ENCODE measurements around the gene UBE2D2. TPM values are rescaled to one million over a fixed set of nuclear protein-coding genes. Genes with fewer than 3 reads are reported as not detected.
A peak's percentile ranks its signal among the peaks of the same experiment; 100 is the strongest.

UBE2D2 gene
- total and polyA plus RNA-seq, 2 of the 13 experiments (the other 11 are each of a cell fraction or from before 2014, with no cell fraction given), result 79.1 to 109 TPM

- no peak for TF ChIP-seq ZNF597 (CRISPR knock-in tag; IDR thresholded peaks at IDR 0.05)
Measured at GRCh38 chr5:139633295-139634027, 72.3 kb downstream of the UBE2D2 start (continued).

GRCh38 chr5:139634028-139634325 lies 72.8 kb downstream of the UBE2D2 start:
- no peak for DNase-seq (ENCODE audit: low spot score)
- Histone ChIP-seq H3K4me1 (ENCODE audit: insufficient read depth, low read length) (peaks cover 57% of the 10 kb centered on the region), H2AFZ (ENCODE audit: low read length) (no peak overlapping the region), H3K9ac (ENCODE audit: insufficient read depth, low read depth, low read length) (no peak overlapping the region), H3K27me3 (ENCODE audit: control insufficient read depth in 1 of 2, insufficient read depth in 2 of 2, low read length in 2 of 2) (no peaks in the 10 kb centered on the region), H3K4me3 (replicated peaks in 1 of 3; ENCODE audit: insufficient read depth in 1 of 3, low read depth in 2 of 3, low read length in 3 of 3) (no peak overlapping the region), H3K36me3 (replicated peaks in 1 of 2; ENCODE audit: control insufficient read depth in 1 of 2, insufficient read depth in 2 of 2, low read length in 2 of 2) (peaks cover 0 to 8% of the 10 kb centered on the region in 2 experiments; a peak in 1 of 5 replicates), H3K79me2 (ENCODE audit: insufficient read depth, low read length) (no peaks in the 10 kb centered on the region), H3K9me3 (ENCODE audit: low read length) (no peaks in the 10 kb centered on the region), H4K20me1 (ENCODE audit: insufficient read depth, low read length) (no peaks in the 10 kb centered on the region), H3K4me2 (ENCODE audit: low read depth, low read length) (no peak overlapping the region), H3K27ac (ENCODE audit: extremely low read length, insufficient read depth, low read length) (no peak overlapping the region)
- ChIA-PET POLR2A (interaction anchor here (0.6 to 1.9 kb wide), 5 partner anchors 14 to 132 kb away, joined by 3 to 6 read pairs (median 4); partner anchors contain the start of genes CXXC5 and UBE2D2), CTCF (ENCODE audit: low intra/inter-chr PET ratio, low total read pairs) (interaction anchor here (1.4 to 2.5 kb wide), 2 partner anchors 56 to 132 kb away, joined by 16 to 54 read pairs; no protein-coding TSS in a partner anchor)
- ATAC-seq, result no peak
- in situ Hi-C loops (cut with HindIII; ENCODE audit: extremely low pct_ligation_motif_present, low pct_unique_long_range_greater_than_20kb) (loop anchor here (25.0 kb wide), 1 partner anchor 328 kb away; no protein-coding TSS in a partner anchor), intact Hi-C loops (cut with micrococcal nuclease; ENCODE audit: unreplicated experiment) (loop anchor here (10.0 kb wide), 1 partner anchor 211 kb away; no protein-coding TSS in a partner anchor)
- FAIRE-seq, result no peak
- BruUV-seq (replicated peaks), result no TSS peak
- WGBS (ENCODE audit: low lambda C conversion rate), result 80% methylated on average over 1 of the region's 2 CpGs
- TF ChIP-seq ZNF670 (CRISPR knock-in tag; IDR thresholded peaks at IDR 0.05; ENCODE audit: borderline replicate concordance) (0 out of 2 replicates have a peak, but pooled peaks have one; percentile 10), TGIF2 (CRISPR knock-in tag; IDR thresholded peaks at IDR 0.05) (no peak), DPF2 (CRISPR knock-in tag; IDR thresholded peaks at IDR 0.05; ENCODE audit: borderline replicate concordance, low read depth) (no peak)
